HCT116 (cell line): Measurements from ENCODE around the gene RPRM. TPM values are rescaled to one million over a fixed set of nuclear protein-coding genes. Genes with fewer than 3 reads are reported as not detected.

Experiments used
- ATAC-seq: fragments of 200-7000 bp; cut with Tn5 transposase; 2 replicates; pipeline ENCODE4 v1.9.1; 2020; ENCODE audit warnings: mild to moderate bottlenecking, moderate library complexity
- BruUV-seq: library from RNA; stranded (reverse); fragments of 400-500 nt; replicated peaks from 2 replicates; lab custom pipeline; 2021; lab: Mats Ljungman, UMichigan
- CTCF ChIA-PET: fragments of 300-600 bp; sonication (Branson Sonifier 250); formaldehyde crosslinking; loops from one replicate; lab custom pipeline; 2021; ENCODE audit warnings: antibody characterized with exemption; lab: Charles Lee
- POLR2A ChIA-PET: fragments of 300-600, 350-600 bp; sonication (Branson Sonifier 250); formaldehyde crosslinking; loops from one replicate; lab custom pipeline; 2021; ENCODE audit warnings: antibody characterized with exemption; lab: Charles Lee
- RAD21 ChIA-PET, 2 experiments: fragments of 300-600 bp; sonication (Branson Sonifier 250); formaldehyde crosslinking; loops; one replicate each; lab custom pipeline; 2023; ENCODE audit warnings: low total read pairs in 2 of 2; ENCODE audit not compliant: uncharacterized antibody in 2 of 2, unreplicated experiment in 2 of 2, low non-redundant PET in 1 of 2; lab: Charles Lee
- DNase-seq: peaks from one replicate; pipeline ENCODE4 v3.0.0-alpha.2; 2010; ENCODE audit warnings: low read depth, low spot score
- H2AFZ ChIP-seq: fragments of 200-600 bp; shearing (Covaris generic), sonication (generic); 2 replicates; pipeline ENCODE4 v1.6.1; 2017; ENCODE audit warnings: low read depth, mixed run types, mixed read lengths, antibody characterized with exemption, low read length; ENCODE audit not compliant: poor library complexity, severe bottlenecking
- H3K27ac ChIP-seq: 2 replicates; pipeline ENCODE4 v1.5.1; 2012; ENCODE audit warnings: low read depth, low read length
- H3K27me3 ChIP-seq: fragments of 200-600 bp; sonication (generic); 2 replicates; pipeline ENCODE4 v1.6.1; 2016; ENCODE audit warnings: mixed run types, low read length, mixed read lengths; ENCODE audit not compliant: insufficient read depth
- H3K36me3 ChIP-seq, 2 experiments: fragments of 200-500 bp in 1 of 2; fragments of 200-600 bp in 1 of 2; sonication (Bioruptor generic) in 1 of 2; sonication (generic) in 1 of 2; 2 replicates each; pipeline versions ENCODE4 v1.5.1 to v1.6.1; 2014 to 2016; ENCODE audit warnings: low read length in 2 of 2, inconsistent platforms in 1 of 2, mixed read lengths in 1 of 2, mixed run types in 1 of 2; ENCODE audit not compliant: insufficient read depth in 2 of 2, control insufficient read depth in 1 of 2
- H3K4me1 ChIP-seq, 2 experiments: fragments of 200-600 bp in 1 of 2; sonication (generic) in 1 of 2; 2 replicates each; pipeline versions ENCODE4 v1.5.1 to v1.6.1; 2012 to 2017; ENCODE audit warnings: low read length in 2 of 2, inconsistent platforms in 1 of 2, mild to moderate bottlenecking in 1 of 2, mixed read lengths in 1 of 2, mixed run types in 1 of 2, moderate library complexity in 1 of 2; ENCODE audit not compliant: insufficient read depth in 2 of 2, control insufficient read depth in 1 of 2
- H3K4me2 ChIP-seq: fragments of 200-600 bp; sonication (generic); 2 replicates; pipeline ENCODE4 v1.6.1; 2017; ENCODE audit warnings: mixed run types, low read length, mixed read lengths
- H3K4me3 ChIP-seq, 2 experiments: fragments of 200-600 bp in 1 of 2; sonication (generic) in 1 of 2; replicated peaks in 1 of 2; 2 replicates each; pipeline ENCODE4 v1.5.1; 2011 to 2016; ENCODE audit warnings: low read length in 2 of 2, control low read depth in 1 of 2, low read depth in 1 of 2, mild to moderate bottlenecking in 1 of 2, mixed read lengths in 1 of 2, mixed run types in 1 of 2
- H3K79me2 ChIP-seq: fragments of 200-600 bp; sonication (generic); 2 replicates; pipeline ENCODE4 v1.6.1; 2017; ENCODE audit warnings: mild to moderate bottlenecking, mixed run types, low read length, moderate library complexity, mixed read lengths; ENCODE audit not compliant: insufficient read depth
- H3K9ac ChIP-seq: fragments of 200-600 bp; sonication (generic); 2 replicates; pipeline ENCODE4 v1.6.1; 2016; ENCODE audit warnings: low read length, mixed read lengths
- H3K9me2 ChIP-seq: fragments of 200-600 bp; sonication (generic), shearing (Covaris generic); 2 replicates; pipeline ENCODE4 v1.6.1; 2017; ENCODE audit warnings: mixed run types, mild to moderate bottlenecking, moderate library complexity; ENCODE audit not compliant: insufficient read depth
- H3K9me3 ChIP-seq, 2 experiments: fragments of 200-500 bp in 1 of 2; fragments of 200-600 bp in 1 of 2; sonication (Bioruptor generic) in 1 of 2; sonication (generic) in 1 of 2; 2 replicates each; pipeline ENCODE4 v1.6.1; 2014 to 2017; ENCODE audit warnings: low read length in 2 of 2, mixed read lengths in 2 of 2, inconsistent platforms in 1 of 2, low read depth in 1 of 2, mild to moderate bottlenecking in 1 of 2, mixed run types in 1 of 2, moderate library complexity in 1 of 2; ENCODE audit not compliant: control insufficient read depth in 1 of 2, insufficient read depth in 1 of 2
- H4K20me1 ChIP-seq: fragments of 200-600 bp; sonication (generic), shearing (Covaris generic); 2 replicates; pipeline ENCODE4 v1.6.1; 2017; ENCODE audit warnings: mixed run types, mild to moderate bottlenecking, moderate library complexity; ENCODE audit not compliant: insufficient read depth
- CTCF ChIP-seq, 3 experiments: fragments of 200-600 bp in 1 of 3; sonication (generic) in 1 of 3; IDR thresholded peaks in 2 of 3; conservative IDR thresholded peaks in 1 of 3; 2 replicates each; pipeline ENCODE4 v1.5.1; 2012 to 2017; ENCODE audit warnings: low read depth in 2 of 3, low read length in 2 of 3, antibody characterized with exemption in 1 of 3, borderline replicate concordance in 1 of 3, control low read depth in 1 of 3, mild to moderate bottlenecking in 1 of 3, mixed read lengths in 1 of 3, mixed run types in 1 of 3, moderate library complexity in 1 of 3; ENCODE audit not compliant: insufficient read depth in 1 of 3
- EGR1 ChIP-seq: IDR thresholded peaks from 2 replicates; pipeline ENCODE4 v1.6.1; 2012; ENCODE audit warnings: low read depth
- ELF1 ChIP-seq: IDR thresholded peaks from 2 replicates; pipeline ENCODE4 v1.6.1; 2012; ENCODE audit warnings: low read depth, borderline replicate concordance
- JUND ChIP-seq: IDR thresholded peaks from 2 replicates; pipeline ENCODE4 v1.6.1; 2012
- MAX ChIP-seq: IDR thresholded peaks from 2 replicates; pipeline ENCODE4 v1.6.1; 2012
- POLR2A ChIP-seq: IDR thresholded peaks from 2 replicates; pipeline ENCODE4 v1.7.0; 2011; ENCODE audit warnings: borderline replicate concordance; ENCODE audit not compliant: insufficient read depth, insufficient read length; ENCODE audit errors: extremely low read depth
- POLR2AphosphoS5 ChIP-seq: IDR thresholded peaks from 2 replicates; pipeline ENCODE4 v1.6.1; 2011; ENCODE audit warnings: mild to moderate bottlenecking, low read depth, low read length, moderate library complexity
- SIN3A ChIP-seq: IDR thresholded peaks from 2 replicates; pipeline ENCODE4 v1.6.1; 2012; ENCODE audit warnings: low read depth
- TCF7L2 ChIP-seq: IDR thresholded peaks from 2 replicates; pipeline ENCODE4 v1.7.0; 2011; ENCODE audit warnings: borderline replicate concordance, inconsistent platforms; ENCODE audit not compliant: insufficient read depth, insufficient read length; ENCODE audit errors: extremely low read depth
- ZBTB33 ChIP-seq: IDR thresholded peaks from 2 replicates; pipeline ENCODE4 v1.6.1; 2011; ENCODE audit warnings: mild to moderate bottlenecking, low read length, moderate library complexity; ENCODE audit not compliant: insufficient replicate concordance; ENCODE audit errors: extremely low read depth
- ZFX ChIP-seq: fragments of 450-650 bp; IDR thresholded peaks from 2 replicates; pipeline ENCODE4 v1.6.1; 2017
- ZNF274 ChIP-seq: fragments of 200-500 bp; sonication (Bioruptor generic); IDR thresholded peaks from 2 replicates; pipeline ENCODE4 v1.6.1; 2014; ENCODE audit warnings: mild to moderate bottlenecking, low read depth, low read length, inconsistent platforms
- intact Hi-C: fragments of 100-400 bp; cut with micrococcal nuclease; formaldehyde crosslinking; loops from 2 replicates; pipeline ENCODE4 v1.10.0; 2022
- total RNA-seq: library from RNA; stranded (reverse); gene quantifications from one replicate; pipeline ENCODE4 v1.2.1, GENCODE V29; 2021; ENCODE audit not compliant: unreplicated experiment
- TF ChIP-seq, protein P1 (sequence below): IDR thresholded peaks from 2 replicates; pipeline ENCODE4 v1.6.1; 2012

Gene RPRM
- total RNA-seq, 1 experiment from 2014 or later, result not detected

DNA sequence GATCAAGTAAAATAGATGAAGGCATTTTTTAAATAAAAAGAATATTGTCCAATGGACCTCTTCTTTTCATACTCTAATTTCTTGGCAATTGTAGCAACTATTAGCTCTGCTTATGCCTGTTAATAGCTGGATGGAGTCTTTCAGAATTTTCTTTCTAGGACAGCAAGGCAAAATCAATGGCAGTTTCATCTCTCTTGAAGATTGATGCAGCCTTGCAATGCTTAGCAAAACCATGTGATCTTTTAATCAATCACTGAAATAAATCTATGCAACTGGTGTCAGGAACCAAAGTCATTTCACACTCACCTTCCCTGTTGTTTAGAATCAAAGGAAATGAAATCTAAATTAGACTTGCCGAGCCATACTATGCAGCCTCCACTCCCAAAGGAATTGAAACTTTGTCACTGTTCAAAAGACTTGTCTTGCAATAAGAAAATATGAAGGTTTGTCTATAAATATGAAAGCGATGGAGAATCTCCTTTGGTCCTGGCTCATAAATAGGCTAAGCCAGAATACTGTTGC lies 16.2 kb downstream of the RPRM start:
- RAD21 ChIA-PET, result no interaction called here
- H3K27me3 ChIP-seq, result no peaks in the 10 kb centered on the region
- no peaks in the 10 kb centered on the region for H3K9me3 ChIP-seq
- BruUV-seq, result no TSS peak
- CTCF ChIA-PET, result no interaction called here
- H3K27ac ChIP-seq, result no peak overlapping the region
- H3K4me1 ChIP-seq, result no peaks in the 10 kb centered on the region
- no peak for DNase-seq
- no peak overlapping the region for H3K9ac ChIP-seq
- no peak overlapping the region for H3K4me3 ChIP-seq
- no peaks in the 10 kb centered on the region for H3K79me2 ChIP-seq
- H4K20me1 ChIP-seq, result no peaks in the 10 kb centered on the region
- no peaks in the 10 kb centered on the region for H3K9me2 ChIP-seq
- H3K4me2 ChIP-seq, result no peak overlapping the region
- intact Hi-C loops, result no loop called here
- no peak overlapping the region for H2AFZ ChIP-seq
- TF ChIP-seq JUND, result no peak
- no peak for TF ChIP-seq POLR2AphosphoS5
- no peak for TF ChIP-seq ELF1
- TF ChIP-seq POLR2A, result no peak
- no peak for TF ChIP-seq EGR1
- TF ChIP-seq, all 23 proteins: peak for 0
- no peak for ATAC-seq
- no peaks in the 10 kb centered on the region for H3K36me3 ChIP-seq
- POLR2A ChIA-PET, result no interaction called here

DNA sequence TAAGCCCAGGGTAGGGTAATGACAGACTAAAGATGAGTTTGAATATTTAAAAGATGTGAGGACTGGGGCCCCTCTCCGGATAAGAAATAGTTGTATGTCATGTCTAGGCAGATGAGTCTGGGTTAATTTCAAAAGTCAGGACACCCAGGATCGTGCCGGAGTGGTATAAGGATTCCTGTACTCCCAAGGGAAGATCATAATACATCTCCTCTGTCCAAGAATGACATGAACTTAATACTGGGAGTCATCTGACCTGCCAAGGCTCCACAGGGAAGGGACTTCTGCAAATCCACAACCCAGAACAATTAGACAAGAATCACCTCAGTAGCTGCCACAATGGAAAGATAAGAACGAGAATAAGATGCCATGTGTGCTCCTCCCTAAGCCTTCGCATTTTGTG lies 17.1 kb downstream of the RPRM start:
- no peak for ATAC-seq
- Histone ChIP-seq H3K9me3 (no peaks in the 10 kb centered on the region), H3K4me2 (no peak overlapping the region), H3K9me2 (no peaks in the 10 kb centered on the region), H2AFZ (no peak overlapping the region), H3K9ac (no peak overlapping the region), H3K79me2 (no peaks in the 10 kb centered on the region), H3K36me3 (no peaks in the 10 kb centered on the region), H3K4me3 (no peak overlapping the region), H4K20me1 (no peaks in the 10 kb centered on the region), H3K27ac (no peak overlapping the region), H3K27me3 (no peaks in the 10 kb centered on the region), H3K4me1 (no peaks in the 10 kb centered on the region)
- BruUV-seq, result no TSS peak
- intact Hi-C loops, result no loop called here
- DNase-seq, result no peak
- TF ChIP-seq ZBTB33 (no peak), ZNF274 (no peak), SIN3A (no peak), MAX (no peak), ZFX (no peak), TCF7L2 (no peak), CTCF (IDR thresholded peaks at IDR 0.05 in 2 of 3, conservative IDR thresholded peaks at IDR 0.05 in 1 of 3; ENCODE audit: borderline replicate concordance in 1 of 3, insufficient read depth in 1 of 3, low read depth in 2 of 3, low read length in 2 of 3) (no peak), JUND (no peak)
- TF ChIP-seq, protein P1, sequence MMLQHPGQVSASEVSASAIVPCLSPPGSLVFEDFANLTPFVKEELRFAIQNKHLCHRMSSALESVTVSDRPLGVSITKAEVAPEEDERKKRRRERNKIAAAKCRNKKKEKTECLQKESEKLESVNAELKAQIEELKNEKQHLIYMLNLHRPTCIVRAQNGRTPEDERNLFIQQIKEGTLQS, result no peak
- CTCF ChIA-PET, result no interaction called here
- RAD21 ChIA-PET, result no interaction called here
- POLR2A ChIA-PET, result no interaction called here
